Lower leg skin (tissue), 4 donors: ENCODE data around the gene GRHL3. TPM values are rescaled to one million over a fixed set of nuclear protein-coding genes. Genes with fewer than 3 reads are reported as not detected.

Experiments
- DNase-seq, 2 donors: peaks; one replicate each; pipeline ENCODE4 v3.0.0-alpha.2; 2019; ENCODE audit warnings: low spot score in 2 of 2
- H3K4me3 ChIP-seq: fragments of 200-600 bp; sonication (generic); 2 replicates; pipeline ENCODE4 v1.5.1; 2017; ENCODE audit warnings: mild to moderate bottlenecking, low read depth; ENCODE audit not compliant: poor library complexity, severe bottlenecking
- POLR2A ChIP-seq, 2 donors: fragments of 450-650 bp; IDR thresholded peaks; one replicate each; pipeline ENCODE4 v1.6.1; 2016 to 2017; ENCODE audit warnings: antibody characterized with exemption in 2 of 2, mild to moderate bottlenecking in 1 of 2, moderate library complexity in 1 of 2
- WGBS, 2 donors: methylation state at CpG; one replicate each; pipeline ENCODE4 v1.1.5; 2018; 5-methylcytosine and 5-hydroxymethylcytosine counted together
- intact Hi-C: fragments of 100-400 bp; cut with DNase I; formaldehyde crosslinking; loops from one replicate; pipeline ENCODE4 v1.15.0; 2023; ENCODE audit warnings: low total_unique reads
- total RNA-seq, 4 donors: library from RNA; depleted of rRNA; stranded (reverse); fragments of >200 nt; gene quantifications; one replicate each; pipeline ENCODE4 v1.1.0, GENCODE V29; 2016
- TF ChIP-seq, protein P1 (sequence below), 3 donors: fragments of 450-650 bp; IDR thresholded peaks; one replicate each; pipeline ENCODE4 v1.5.1; 2016; ENCODE audit warnings: antibody characterized with exemption in 3 of 3, mild to moderate bottlenecking in 3 of 3, moderate library complexity in 2 of 3

The GRHL3 gene
- total RNA-seq, 4 donors from 2014 or later: 141 to 205 (median 171) TPM

- DNase-seq: peak; percentile 14 to 32
- TF ChIP-seq, protein P1, sequence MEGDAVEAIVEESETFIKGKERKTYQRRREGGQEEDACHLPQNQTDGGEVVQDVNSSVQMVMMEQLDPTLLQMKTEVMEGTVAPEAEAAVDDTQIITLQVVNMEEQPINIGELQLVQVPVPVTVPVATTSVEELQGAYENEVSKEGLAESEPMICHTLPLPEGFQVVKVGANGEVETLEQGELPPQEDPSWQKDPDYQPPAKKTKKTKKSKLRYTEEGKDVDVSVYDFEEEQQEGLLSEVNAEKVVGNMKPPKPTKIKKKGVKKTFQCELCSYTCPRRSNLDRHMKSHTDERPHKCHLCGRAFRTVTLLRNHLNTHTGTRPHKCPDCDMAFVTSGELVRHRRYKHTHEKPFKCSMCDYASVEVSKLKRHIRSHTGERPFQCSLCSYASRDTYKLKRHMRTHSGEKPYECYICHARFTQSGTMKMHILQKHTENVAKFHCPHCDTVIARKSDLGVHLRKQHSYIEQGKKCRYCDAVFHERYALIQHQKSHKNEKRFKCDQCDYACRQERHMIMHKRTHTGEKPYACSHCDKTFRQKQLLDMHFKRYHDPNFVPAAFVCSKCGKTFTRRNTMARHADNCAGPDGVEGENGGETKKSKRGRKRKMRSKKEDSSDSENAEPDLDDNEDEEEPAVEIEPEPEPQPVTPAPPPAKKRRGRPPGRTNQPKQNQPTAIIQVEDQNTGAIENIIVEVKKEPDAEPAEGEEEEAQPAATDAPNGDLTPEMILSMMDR (IDR thresholded peaks at IDR 0.05): no peak
- no peak for TF ChIP-seq POLR2A (IDR thresholded peaks at IDR 0.05)
- H3K4me3 ChIP-seq: no peak overlapping the region
- intact Hi-C loops: no loop called here
- 61 to 68% methylated on average over 2 of the region's 2 CpGs for WGBS, 2 donors
These were observed 62.1 kb downstream of the GRHL3 start for GRCh38 chr1:24381256-24381655.

GRCh38 chr1:24382165-24382577, 63.0 kb downstream of the GRHL3 start:
- WGBS, 2 donors: 68 to 83% methylated on average over 8 of the region's 8 CpGs
- peak in 1 of 2 donors; percentile 10 for DNase-seq
- TF ChIP-seq, protein P1 (IDR thresholded peaks at IDR 0.05): no peak
- TF ChIP-seq POLR2A (IDR thresholded peaks at IDR 0.05): no peak
- intact Hi-C loops: no loop called here
- H3K4me3 ChIP-seq: no peak overlapping the region

DNA sequence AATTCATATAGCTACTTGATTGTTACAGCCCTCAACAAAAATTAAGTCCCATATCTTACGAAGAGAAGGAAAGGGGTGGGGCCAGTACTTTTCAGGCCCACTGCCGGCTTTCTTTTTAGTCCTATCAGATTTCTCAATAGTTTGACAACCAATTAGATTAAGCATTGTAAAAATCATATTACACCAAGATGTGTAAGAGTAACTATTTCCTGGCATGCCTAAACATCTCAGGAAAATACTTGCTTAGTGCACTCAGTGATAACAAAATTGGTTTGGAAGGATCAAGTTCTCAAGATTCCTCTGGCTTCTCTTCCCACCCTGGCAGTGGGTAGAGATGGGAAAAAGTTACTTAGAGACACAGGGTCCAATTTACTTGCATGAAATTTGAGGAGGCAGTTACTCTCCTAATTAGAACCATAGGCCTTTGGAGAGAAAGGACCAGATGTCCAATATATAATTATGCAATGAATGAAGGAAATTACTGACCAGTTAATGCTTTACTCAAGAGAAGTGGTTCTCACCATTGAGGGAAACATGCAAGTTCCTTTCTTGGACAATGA, 64.3 kb downstream of the GRHL3 start:
- intact Hi-C loops: no loop called here
- no peak overlapping the region for H3K4me3 ChIP-seq
- 41 to 57% methylated on average over 2 of the region's 2 CpGs for WGBS, 2 donors
- DNase-seq: peak in 1 of 2 donors; percentile 17
- TF ChIP-seq, protein P1 (IDR thresholded peaks at IDR 0.05): no peak
- TF ChIP-seq POLR2A (IDR thresholded peaks at IDR 0.05): no peak

GRCh38 chr1:24384251-24385090, 65.3 kb downstream of the GRHL3 start:
- no peak overlapping the region for H3K4me3 ChIP-seq
- WGBS, 2 donors: 68 to 77% methylated on average over 13 of the region's 13 CpGs
- intact Hi-C loops: no loop called here
- peak in 1 of 2 donors; percentile 85 for DNase-seq
- TF ChIP-seq POLR2A (IDR thresholded peaks at IDR 0.05): no peak
- TF ChIP-seq, protein P1 (IDR thresholded peaks at IDR 0.05): no peak

DNA sequence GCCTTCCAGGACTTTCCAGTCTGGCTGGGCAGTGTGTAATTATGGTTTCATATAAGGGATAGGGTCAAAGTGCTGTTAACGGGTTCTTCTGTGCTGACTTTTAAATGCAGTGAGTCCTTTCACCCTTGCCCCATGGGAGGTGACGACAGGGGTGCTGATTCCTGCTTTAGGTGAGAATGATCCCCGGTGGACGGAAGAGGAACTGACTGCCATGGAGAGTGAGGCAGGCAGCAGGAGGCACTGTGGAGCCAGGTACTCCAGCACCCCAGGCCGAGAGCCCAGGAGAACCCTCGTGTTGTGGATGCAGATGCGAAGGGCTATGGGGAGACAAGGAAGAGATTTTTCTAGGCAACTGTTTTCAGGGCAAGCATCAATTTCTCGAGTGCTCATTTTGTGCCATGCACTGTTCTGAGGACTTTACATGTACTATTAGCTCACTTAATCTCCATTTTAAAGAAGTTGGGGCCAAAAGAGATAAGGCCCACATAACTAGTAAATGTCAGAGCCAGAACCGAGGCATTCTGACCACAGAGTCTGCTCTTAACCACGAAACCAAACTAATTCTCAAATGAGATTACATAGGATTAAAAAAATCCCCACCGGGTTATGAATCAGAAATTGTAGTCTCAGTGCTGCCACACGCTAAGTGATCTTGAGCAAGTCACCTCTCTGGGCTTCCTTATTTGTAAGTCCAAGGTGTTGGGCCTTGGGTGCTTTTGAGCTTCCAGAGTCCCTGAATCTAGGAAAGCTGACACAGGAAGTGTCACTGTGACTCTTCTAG, 66.2 kb downstream of the GRHL3 start:
- H3K4me3 ChIP-seq: no peak overlapping the region
- 88 to 91% methylated on average over 12 of the region's 12 CpGs for WGBS, 2 donors
- TF ChIP-seq POLR2A (IDR thresholded peaks at IDR 0.05): no peak
- TF ChIP-seq, protein P1 (IDR thresholded peaks at IDR 0.05): no peak
- intact Hi-C loops: no loop called here
- DNase-seq: peak in 1 of 2 donors; percentile 69
